H9 (cell line): ENCODE results near the gene AGT. TPM values are rescaled to one million over a fixed set of nuclear protein-coding genes. Genes with fewer than 3 reads are reported as not detected.

ENCODE experiments used
- DNase-seq: peaks from one replicate; pipeline ENCODE4 v3.0.0-alpha.2; 2017
- H2AFZ ChIP-seq: one replicate; pipeline ENCODE4 v1.6.1; 2013; ENCODE audit warnings: mild to moderate bottlenecking, low read length, control low read depth, moderate library complexity
- H2AK5ac ChIP-seq: 2 replicates; pipeline ENCODE4 v1.6.1; 2013; ENCODE audit warnings: low read length, control low read depth, mixed read lengths; ENCODE audit not compliant: insufficient read length
- H2BK120ac ChIP-seq: one replicate; pipeline ENCODE4 v1.6.1; 2013; ENCODE audit warnings: low read depth, mild to moderate bottlenecking, low read length, control low read depth, inconsistent platforms; ENCODE audit not compliant: poor library complexity, severe bottlenecking
- H2BK12ac ChIP-seq: 2 replicates; pipeline ENCODE4 v1.6.1; 2013; ENCODE audit warnings: low read length, control low read depth, mixed read lengths, low read depth; ENCODE audit not compliant: insufficient read length
- H2BK15ac ChIP-seq: 2 replicates; pipeline ENCODE4 v1.6.1; 2013; ENCODE audit warnings: low read depth, low read length, control low read depth
- H2BK20ac ChIP-seq: one replicate; pipeline ENCODE4 v1.6.1; 2013; ENCODE audit warnings: low read depth, mild to moderate bottlenecking, low read length, control low read depth, inconsistent platforms; ENCODE audit not compliant: poor library complexity, severe bottlenecking
- H2BK5ac ChIP-seq: 2 replicates; pipeline ENCODE4 v1.6.1; 2013; ENCODE audit warnings: low read length, control low read depth, mixed read lengths; ENCODE audit not compliant: insufficient read length
- H3K14ac ChIP-seq: 2 replicates; pipeline ENCODE4 v1.6.1; 2013; ENCODE audit warnings: low read length, control low read depth; ENCODE audit not compliant: insufficient read depth
- H3K18ac ChIP-seq: 2 replicates; pipeline ENCODE4 v1.6.1; 2013; ENCODE audit warnings: low read depth, mild to moderate bottlenecking, mixed read lengths, low read length, control low read depth; ENCODE audit not compliant: insufficient read length
- H3K23ac ChIP-seq: 2 replicates; pipeline ENCODE4 v1.6.1; 2013; ENCODE audit warnings: low read length, control low read depth, mixed read lengths, low read depth; ENCODE audit not compliant: insufficient read length
- H3K23me2 ChIP-seq: 2 replicates; pipeline ENCODE4 v1.6.1; 2013; ENCODE audit warnings: low read depth, mild to moderate bottlenecking, mixed read lengths, low read length, control low read depth; ENCODE audit not compliant: insufficient read length, poor library complexity, severe bottlenecking
- H3K27ac ChIP-seq: 2 replicates; pipeline ENCODE4 v1.5.1; 2013; ENCODE audit warnings: low read length, control low read depth, mixed read lengths, low read depth; ENCODE audit not compliant: insufficient read length
- H3K27me3 ChIP-seq: 2 replicates; pipeline ENCODE4 v1.6.1; 2013; ENCODE audit warnings: low read length, control low read depth, inconsistent platforms; ENCODE audit not compliant: insufficient read depth
- H3K4ac ChIP-seq: 2 replicates; pipeline ENCODE4 v1.6.1; 2013; ENCODE audit warnings: low read depth, mild to moderate bottlenecking, control low read depth, inconsistent platforms, low read length, moderate library complexity
- H3K4me1 ChIP-seq: 2 replicates; pipeline ENCODE4 v1.6.1; 2013; ENCODE audit warnings: low read length, control low read depth, inconsistent platforms; ENCODE audit not compliant: insufficient read depth
- H3K4me2 ChIP-seq: 2 replicates; pipeline ENCODE4 v1.6.1; 2013; ENCODE audit warnings: low read length, control low read depth, mixed read lengths; ENCODE audit not compliant: insufficient read length, insufficient read depth
- H3K56ac ChIP-seq: 2 replicates; pipeline ENCODE4 v1.6.1; 2013; ENCODE audit warnings: low read depth, mild to moderate bottlenecking, mixed read lengths, low read length, control low read depth; ENCODE audit not compliant: insufficient read length
- H3K79me1 ChIP-seq: 2 replicates; pipeline ENCODE4 v1.6.1; 2013; ENCODE audit warnings: low read depth, mild to moderate bottlenecking, moderate library complexity, low read length, control low read depth, inconsistent platforms; ENCODE audit not compliant: insufficient read depth, poor library complexity, severe bottlenecking
- H3K79me2 ChIP-seq: 2 replicates; pipeline ENCODE4 v1.6.1; 2013; ENCODE audit warnings: low read length, control low read depth, inconsistent platforms; ENCODE audit not compliant: insufficient read depth
- H3K9ac ChIP-seq: 2 replicates; pipeline ENCODE4 v1.6.1; 2013; ENCODE audit warnings: low read length, control low read depth, mixed read lengths; ENCODE audit not compliant: insufficient read length; ENCODE audit errors: extremely low read depth
- H3K9me3 ChIP-seq: one replicate; pipeline ENCODE4 v1.6.1; 2013; ENCODE audit warnings: low read depth, low read length, inconsistent platforms; ENCODE audit not compliant: control insufficient read depth
- H3T11ph ChIP-seq: one replicate; pipeline ENCODE4 v1.6.1; 2013; ENCODE audit warnings: mild to moderate bottlenecking, low read length, control low read depth, inconsistent platforms
- H4K20me1 ChIP-seq: one replicate; pipeline ENCODE4 v1.6.1; 2013; ENCODE audit not compliant: control insufficient read depth, insufficient read length, insufficient read depth
- H4K5ac ChIP-seq: 2 replicates; pipeline ENCODE4 v1.6.1; 2013; ENCODE audit warnings: low read depth, mild to moderate bottlenecking, mixed read lengths, low read length, control low read depth; ENCODE audit not compliant: insufficient read length
- H4K8ac ChIP-seq: replicated peaks from 2 replicates; pipeline ENCODE4 v1.6.1; 2013; ENCODE audit warnings: low read length, control low read depth, mixed read lengths, low read depth; ENCODE audit not compliant: insufficient read length
- H4K91ac ChIP-seq: 2 replicates; pipeline ENCODE4 v1.6.1; 2013; ENCODE audit warnings: low read depth, mild to moderate bottlenecking, moderate library complexity, mixed read lengths, low read length, control low read depth; ENCODE audit not compliant: insufficient read length
- H3K27ac Mint-ChIP-seq, 3 experiments: 2 replicates in 2 of 3; 3 replicates in 1 of 3; pipeline ENCODE4 v1.8.0; 2020 to 2021; ENCODE audit warnings: mixed read lengths in 3 of 3, mild to moderate bottlenecking in 1 of 3, moderate library complexity in 1 of 3
- H3K27me3 Mint-ChIP-seq: 2 replicates; pipeline ENCODE4 v1.8.0; 2021; ENCODE audit warnings: low read depth, mild to moderate bottlenecking, moderate library complexity, mixed read lengths
- H3K36me3 Mint-ChIP-seq, 3 experiments: 2 replicates in 2 of 3; 3 replicates in 1 of 3; pipeline ENCODE4 v1.8.0; 2020 to 2021; ENCODE audit warnings: low read depth in 3 of 3, mixed read lengths in 3 of 3; ENCODE audit not compliant: insufficient read depth in 1 of 3
- H3K4me1 Mint-ChIP-seq, 2 experiments: 2 replicates each; pipeline ENCODE4 v1.8.0; 2020; ENCODE audit warnings: mixed read lengths in 2 of 2
- H3K4me3 Mint-ChIP-seq, 2 experiments: 2 replicates in 1 of 2; 3 replicates in 1 of 2; pipeline ENCODE4 v1.8.0; 2020 to 2021; ENCODE audit warnings: mild to moderate bottlenecking in 2 of 2, mixed read lengths in 2 of 2, moderate library complexity in 1 of 2
- H3K9me3 Mint-ChIP-seq, 2 experiments: 2 replicates in 1 of 2; 3 replicates in 1 of 2; pipeline ENCODE4 v1.8.0; 2020; ENCODE audit warnings: mild to moderate bottlenecking in 2 of 2, mixed read lengths in 2 of 2, moderate library complexity in 1 of 2
- WGBS: extraction: QIAGEN DNeasy Blood & Tissue Kit; methylation state at CpG from one replicate; pipeline ENCODE4 v1.1.7; 2013; ENCODE audit warnings: missing lambda C conversion rate, low lambda C conversion rate, mixed read lengths; ENCODE audit not compliant: insufficient read length; ENCODE audit errors: extremely low coverage; 5-methylcytosine and 5-hydroxymethylcytosine counted together
- total RNA-seq: library from RNA; stranded (reverse); gene quantifications from 2 replicates; pipeline ENCODE4 v1.2.1, GENCODE V29; 2021
- TF ChIP-seq, protein P1 (sequence below): fragments of 200-600 bp; sonication (generic); conservative IDR thresholded peaks from 3 replicates; pipeline ENCODE4 v1.8.0; 2021; ENCODE audit warnings: antibody characterized with exemption, mild to moderate bottlenecking

The AGT gene
- total RNA-seq, 1 experiment from 2014 or later = not detected

DNA sequence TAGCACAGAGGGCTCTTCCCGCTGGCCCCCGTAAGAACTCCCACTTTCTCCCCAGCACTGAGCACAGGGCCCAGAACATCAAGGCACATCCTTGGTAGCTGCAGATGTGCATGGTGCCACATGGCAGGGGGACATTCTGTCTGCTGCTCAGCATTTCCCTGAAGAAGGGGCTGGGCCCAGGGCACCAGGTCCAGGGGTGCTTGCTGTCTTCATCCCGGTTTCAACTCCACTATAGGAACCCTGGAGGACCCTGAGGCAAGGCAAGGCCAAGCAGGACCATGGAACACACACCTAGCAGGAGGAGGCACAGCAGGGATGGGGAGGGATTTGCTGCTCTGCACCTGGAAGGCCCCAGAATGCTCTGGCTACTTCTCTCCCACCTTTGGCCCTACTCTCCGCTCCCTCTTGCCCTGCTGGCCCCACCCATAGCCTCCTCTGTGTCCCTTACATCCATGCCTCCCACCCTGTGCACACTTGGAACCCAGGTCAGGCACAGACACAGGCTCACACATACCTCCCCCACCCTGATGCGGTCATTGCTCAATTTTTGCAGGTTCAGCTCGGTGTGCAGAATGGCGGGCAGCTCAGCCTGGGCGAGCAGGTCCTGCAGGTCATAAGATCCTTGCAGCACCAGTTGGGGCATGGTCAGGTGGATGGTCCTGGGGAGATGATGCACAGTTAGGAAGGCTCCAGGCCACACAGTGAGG is 10.1 kb downstream of the AGT start:
- Histone ChIP-seq H2BK120ac (no peak overlapping the region), H3K79me1 (no peaks in the 10 kb centered on the region), H2AK5ac (no peak overlapping the region), H3K27me3 (no peaks in the 10 kb centered on the region), H3K9ac (no peak overlapping the region), H3K18ac (no peak overlapping the region), H2BK12ac (no peak overlapping the region), H2BK15ac (no peak overlapping the region), H2AFZ (no peak overlapping the region), H3K14ac (no peak overlapping the region; the same call in 1 of the 2 replicates), H3T11ph (no peak overlapping the region), H4K5ac (no peak overlapping the region), H3K23me2 (no peaks in the 10 kb centered on the region), H4K8ac (no peak overlapping the region), H2BK20ac (no peak overlapping the region), H4K20me1 (no peaks in the 10 kb centered on the region), H3K23ac (no peak overlapping the region), H4K91ac (no peak overlapping the region), H3K4ac (no peak overlapping the region), H3K9me3 (no peaks in the 10 kb centered on the region), H3K56ac (no peak overlapping the region), H2BK5ac (no peak overlapping the region), H3K79me2 (no peaks in the 10 kb centered on the region), H3K4me2 (no peak overlapping the region), H3K27ac (no peak overlapping the region), H3K4me1 (no peaks in the 10 kb centered on the region)
- WGBS = no CpG with 5 or more reads among the region's 8 CpGs
- Mint-ChIP-seq H3K27me3 (peaks cover 36% of the 10 kb centered on the region), H3K27ac (no peak overlapping the region), H3K4me3 (no peak overlapping the region), H3K9me3 (no peaks in the 10 kb centered on the region), H3K4me1 (peaks cover 5 to 9% of the 10 kb centered on the region in 2 experiments; a peak in 2 of 4 replicates), H3K36me3 (no peaks in the 10 kb centered on the region)
- no peak for DNase-seq
- TF ChIP-seq, protein P1, sequence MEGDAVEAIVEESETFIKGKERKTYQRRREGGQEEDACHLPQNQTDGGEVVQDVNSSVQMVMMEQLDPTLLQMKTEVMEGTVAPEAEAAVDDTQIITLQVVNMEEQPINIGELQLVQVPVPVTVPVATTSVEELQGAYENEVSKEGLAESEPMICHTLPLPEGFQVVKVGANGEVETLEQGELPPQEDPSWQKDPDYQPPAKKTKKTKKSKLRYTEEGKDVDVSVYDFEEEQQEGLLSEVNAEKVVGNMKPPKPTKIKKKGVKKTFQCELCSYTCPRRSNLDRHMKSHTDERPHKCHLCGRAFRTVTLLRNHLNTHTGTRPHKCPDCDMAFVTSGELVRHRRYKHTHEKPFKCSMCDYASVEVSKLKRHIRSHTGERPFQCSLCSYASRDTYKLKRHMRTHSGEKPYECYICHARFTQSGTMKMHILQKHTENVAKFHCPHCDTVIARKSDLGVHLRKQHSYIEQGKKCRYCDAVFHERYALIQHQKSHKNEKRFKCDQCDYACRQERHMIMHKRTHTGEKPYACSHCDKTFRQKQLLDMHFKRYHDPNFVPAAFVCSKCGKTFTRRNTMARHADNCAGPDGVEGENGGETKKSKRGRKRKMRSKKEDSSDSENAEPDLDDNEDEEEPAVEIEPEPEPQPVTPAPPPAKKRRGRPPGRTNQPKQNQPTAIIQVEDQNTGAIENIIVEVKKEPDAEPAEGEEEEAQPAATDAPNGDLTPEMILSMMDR = no peak
